ENCODE measurements around the gene PCBP3.
"Not testable (repeated sequence)": the region's sequence is repeated elsewhere in the genome, so short reads cannot be mapped to it uniquely, and the experiment has no call there.

Gene PCBP3

DNA sequence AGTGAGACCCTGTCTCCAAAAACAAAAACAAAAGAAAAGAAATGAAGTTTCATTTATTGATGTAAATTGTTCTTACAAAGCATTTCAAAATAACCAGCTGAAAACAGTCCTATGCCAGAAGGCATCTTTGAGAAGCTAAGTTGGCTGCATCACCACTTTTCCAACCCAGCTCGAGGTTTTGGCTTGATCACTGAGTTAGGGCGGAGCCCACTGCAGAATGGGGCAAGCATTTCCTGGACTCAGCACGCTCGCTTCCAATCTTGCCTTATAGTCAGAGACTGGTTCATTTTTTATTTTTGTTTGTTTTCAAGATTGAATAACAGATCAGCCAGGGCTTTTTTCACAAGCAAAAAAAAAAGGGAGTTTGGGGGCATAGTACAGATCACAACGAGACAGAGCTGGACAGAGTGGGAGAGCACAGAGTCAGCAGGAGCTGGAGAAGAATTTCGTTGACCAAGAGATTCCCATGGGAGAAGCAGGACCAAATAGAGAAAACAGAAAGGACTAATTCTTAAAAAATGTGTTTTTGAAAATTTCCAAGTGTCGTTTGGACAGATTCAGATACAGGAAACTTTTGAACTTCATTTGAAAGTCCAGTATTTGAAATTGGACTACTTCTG is 314.6 kb downstream of the PCBP3 start:
- DNase-seq: no peak

DNA sequence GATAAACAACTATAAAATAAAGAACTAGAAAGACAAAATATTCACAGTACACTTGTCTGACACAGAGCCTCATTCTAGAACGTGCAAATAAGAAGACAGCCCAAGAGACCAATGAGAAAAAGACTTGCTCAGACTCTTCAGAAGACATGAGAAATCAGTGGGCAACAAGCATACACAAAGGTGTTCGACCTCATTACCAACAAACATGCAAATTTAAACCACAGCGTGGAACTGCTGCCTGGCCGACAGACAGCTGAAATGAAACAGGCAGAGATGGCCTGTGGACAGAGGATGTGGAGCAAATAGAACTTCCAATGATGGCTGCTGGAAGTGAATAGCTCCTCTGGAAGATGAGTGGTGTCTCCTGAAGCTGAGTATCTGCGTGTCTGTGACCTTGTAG is 315.7 kb downstream of the PCBP3 start:
- DNase-seq: no peak

DNA sequence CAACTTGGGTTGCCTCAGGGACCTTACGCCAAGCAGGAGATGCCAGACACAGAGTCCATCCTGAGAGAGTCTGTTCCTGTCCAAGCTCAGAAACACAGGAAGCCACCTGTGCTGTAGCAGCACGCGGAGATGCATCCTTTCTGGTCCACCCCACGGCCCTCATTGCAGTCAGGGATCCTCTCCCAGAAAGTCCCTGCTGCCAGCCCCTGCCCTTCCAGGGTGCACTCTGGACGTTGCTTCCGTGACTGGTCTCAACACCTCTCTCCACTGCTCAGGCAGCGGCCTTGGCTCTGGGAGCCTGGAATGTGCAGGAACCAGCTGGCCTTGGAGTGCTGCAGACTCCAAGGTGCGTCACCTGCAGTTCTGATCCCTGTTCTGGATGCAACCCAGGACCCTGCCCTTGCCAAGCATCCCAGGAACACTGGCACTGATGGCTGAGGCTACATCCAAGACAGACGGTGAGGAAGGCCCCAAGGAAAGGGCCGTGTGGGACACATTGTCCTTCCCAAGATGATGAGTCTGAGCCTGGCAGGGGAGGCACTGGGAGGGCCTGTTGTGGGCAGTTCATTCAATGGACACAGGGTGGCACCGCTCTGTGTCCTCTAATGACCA is 316.4 kb downstream of the PCBP3 start:
- no peak for DNase-seq

DNA sequence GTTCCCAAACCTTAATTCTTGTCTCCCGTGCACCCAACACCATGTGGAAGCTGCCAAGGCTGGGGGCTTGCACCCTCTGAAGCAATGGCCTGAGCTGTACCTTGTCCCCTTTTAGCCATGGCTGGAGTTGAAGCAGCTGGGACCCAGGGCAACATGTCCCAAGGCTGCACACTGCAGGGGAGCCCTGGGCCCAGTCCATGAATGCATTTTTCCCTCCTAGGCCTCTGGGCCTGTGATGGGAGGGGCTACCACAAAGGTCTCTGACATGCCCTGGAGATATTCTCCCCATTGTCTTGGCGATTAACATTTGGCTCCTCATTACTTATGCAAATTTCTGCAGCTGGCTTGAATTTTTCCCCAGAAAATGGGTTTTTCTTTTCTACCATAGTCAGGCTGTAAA is 317.9 kb downstream of the PCBP3 start:
- DNase-seq: not testable (repeated sequence)

DNA sequence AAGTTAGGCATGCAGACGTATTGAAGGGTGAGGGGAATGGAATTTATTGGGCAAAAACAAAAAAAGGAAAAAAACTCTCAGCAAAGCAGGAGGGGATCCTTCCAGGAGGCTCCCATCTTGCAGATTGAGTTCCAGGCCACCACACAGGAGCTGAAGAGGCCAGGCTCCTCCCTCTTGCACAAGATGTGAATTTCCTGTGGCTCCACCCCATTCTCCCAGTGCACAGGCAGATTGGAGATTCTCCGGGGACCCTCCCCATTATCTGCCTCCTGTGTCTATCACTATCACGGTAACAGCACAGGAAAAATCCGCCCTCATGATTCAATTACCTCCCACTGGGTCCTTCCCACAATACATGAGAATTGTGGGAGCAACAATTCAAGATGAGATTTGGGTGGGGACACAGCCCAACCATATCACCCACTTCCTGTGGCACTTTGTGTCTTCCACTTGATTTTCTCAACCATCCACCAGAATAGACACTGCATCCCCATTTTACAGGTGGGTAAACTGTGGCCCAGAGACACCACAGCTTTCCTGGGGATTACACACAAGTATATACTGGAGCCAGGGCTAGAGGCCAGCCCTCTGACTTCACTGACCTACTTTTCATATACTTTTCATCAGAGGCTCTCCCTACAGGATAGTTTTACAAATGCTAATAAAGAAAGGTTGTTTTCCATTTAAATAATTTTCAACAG is 319.2 kb downstream of the PCBP3 start:
- no peak for DNase-seq

DNA sequence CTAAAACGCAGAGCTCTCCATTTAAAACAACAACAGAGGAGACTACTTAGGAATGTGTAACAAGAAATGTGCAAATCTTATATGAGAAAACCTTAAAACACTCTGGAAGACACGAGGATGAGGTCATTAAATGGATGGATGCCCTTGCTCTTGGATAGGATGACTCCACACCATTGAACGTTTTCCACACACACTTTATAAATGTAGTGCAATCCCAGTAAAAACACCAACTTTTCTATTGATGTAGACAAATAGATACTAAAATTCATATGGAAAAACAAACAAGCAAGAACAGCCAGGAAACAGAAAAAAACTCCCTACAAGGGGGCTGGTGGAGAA is 319.7 kb downstream of the PCBP3 start:
- DNase-seq: no peak

DNA sequence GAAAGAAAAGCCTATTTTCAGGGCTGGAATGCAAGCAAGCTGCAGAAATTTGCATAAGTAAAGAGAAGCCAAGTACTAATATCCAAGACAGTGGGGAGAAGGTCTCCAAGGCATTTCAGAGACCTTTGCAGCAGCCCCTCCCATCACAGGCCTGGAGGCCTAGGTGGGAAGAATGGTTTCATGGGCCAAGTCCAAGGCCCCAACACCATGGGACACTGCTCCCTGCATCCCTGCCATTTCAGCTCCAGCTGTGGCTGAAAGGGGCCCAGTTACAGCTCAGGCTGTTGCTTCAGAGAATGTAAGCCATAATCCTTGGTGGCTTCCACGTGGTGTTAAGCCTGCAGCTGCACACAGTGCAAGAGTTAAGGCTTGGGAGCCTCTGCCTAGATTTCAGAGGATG is 321.1 kb downstream of the PCBP3 start:
- DNase-seq: no peak

DNA sequence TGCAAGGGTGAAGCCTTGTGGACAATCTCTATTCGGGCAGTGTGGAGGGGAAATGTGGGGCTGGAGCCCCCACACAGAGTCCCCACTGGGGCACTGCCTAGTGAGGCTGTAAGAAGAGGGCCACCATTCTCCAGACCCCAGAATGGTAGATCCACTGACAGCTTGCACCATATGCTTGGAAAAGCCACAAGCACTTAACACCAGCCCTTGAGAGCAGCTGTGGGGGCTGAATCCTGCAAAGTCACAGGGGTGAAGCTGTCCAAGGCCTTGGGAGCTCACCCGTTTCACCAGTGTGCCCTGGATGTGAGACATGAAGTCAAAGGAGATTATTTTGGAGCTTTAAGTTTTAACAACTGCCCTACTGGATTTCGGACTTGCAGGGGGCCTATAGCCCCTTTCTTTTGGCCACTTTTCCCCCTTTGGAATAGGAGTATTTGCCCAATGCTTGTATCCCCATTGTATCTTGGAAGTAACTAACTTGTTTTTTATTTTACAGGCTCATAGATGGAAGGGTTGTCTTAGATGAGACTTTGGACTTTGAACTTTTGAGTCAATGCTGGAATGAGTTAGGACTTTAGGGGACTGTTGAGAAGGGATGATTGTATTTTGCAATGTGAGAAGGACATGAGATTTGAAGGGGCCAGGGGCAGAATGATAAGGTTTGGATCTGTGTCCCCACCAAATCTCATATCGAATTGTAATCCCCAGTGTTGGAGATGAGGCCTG is 321.7 kb downstream of the PCBP3 start:
- DNase-seq: no peak

DNA sequence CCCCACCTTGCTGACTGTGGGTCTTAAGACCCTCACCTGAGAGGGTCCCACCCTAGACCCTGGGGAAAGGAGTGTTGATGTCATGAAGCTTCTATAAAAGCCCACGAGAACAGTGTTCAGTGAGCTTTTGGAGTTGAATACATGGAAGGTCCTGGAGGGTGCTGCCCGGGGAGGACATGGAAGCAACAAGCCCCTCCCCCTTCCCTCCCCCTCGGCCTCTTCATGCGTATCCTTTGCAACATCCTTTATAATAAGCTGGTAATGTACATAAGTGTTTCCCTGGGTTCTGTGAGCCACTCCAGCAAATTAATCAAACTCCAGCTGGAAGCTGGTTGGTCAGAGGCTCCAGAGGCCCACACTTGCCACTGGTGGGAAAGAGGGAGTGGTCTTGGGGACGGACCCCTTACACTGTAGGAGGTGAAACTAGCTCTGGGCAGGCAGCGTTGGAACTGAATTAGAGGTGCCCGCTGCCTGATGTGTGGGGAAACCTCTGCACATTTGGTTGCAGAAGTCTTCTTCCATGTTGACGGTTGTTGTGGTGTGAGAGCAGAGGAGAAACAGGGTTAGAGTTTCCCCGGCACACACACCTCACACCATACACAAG is 323.4 kb downstream of the PCBP3 start:
- DNase-seq: no peak

DNA sequence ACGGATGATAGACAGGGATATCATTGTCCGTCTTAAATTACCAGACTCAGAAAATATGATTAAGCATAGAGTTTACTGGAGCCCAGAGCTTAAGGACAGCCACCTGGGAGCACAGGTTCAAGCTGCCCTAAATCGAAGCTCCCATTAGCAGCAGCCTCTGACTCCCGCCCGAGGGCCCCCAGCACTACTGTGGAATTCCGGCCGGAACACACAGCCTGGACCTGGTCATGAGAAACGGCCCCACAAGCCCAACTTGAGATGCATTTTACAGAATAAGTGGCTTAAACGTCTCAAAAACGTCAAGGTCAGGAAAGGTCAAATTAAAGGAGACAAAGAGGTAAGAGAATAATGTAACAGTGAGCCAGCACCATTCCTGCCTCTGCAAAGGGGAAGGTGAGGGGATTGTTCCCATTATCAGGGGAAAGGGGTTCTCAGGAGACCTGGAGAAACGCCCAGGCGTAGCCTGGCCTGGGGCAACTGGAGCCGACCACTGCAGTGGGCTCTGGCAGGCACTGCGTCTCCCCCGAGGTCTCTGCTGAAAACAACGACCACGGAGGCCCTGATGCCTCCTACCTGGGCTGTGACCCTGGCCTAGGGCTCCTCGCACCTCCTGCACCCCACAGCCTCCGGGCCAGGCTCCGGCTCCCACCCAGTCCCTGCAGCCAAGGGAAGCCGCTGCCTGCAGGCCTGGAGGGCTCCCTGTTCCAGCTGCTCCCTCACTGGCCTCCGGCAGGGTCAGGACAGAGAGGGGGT is 326.6 kb downstream of the PCBP3 start:
- DNase-seq: no peak

DNA sequence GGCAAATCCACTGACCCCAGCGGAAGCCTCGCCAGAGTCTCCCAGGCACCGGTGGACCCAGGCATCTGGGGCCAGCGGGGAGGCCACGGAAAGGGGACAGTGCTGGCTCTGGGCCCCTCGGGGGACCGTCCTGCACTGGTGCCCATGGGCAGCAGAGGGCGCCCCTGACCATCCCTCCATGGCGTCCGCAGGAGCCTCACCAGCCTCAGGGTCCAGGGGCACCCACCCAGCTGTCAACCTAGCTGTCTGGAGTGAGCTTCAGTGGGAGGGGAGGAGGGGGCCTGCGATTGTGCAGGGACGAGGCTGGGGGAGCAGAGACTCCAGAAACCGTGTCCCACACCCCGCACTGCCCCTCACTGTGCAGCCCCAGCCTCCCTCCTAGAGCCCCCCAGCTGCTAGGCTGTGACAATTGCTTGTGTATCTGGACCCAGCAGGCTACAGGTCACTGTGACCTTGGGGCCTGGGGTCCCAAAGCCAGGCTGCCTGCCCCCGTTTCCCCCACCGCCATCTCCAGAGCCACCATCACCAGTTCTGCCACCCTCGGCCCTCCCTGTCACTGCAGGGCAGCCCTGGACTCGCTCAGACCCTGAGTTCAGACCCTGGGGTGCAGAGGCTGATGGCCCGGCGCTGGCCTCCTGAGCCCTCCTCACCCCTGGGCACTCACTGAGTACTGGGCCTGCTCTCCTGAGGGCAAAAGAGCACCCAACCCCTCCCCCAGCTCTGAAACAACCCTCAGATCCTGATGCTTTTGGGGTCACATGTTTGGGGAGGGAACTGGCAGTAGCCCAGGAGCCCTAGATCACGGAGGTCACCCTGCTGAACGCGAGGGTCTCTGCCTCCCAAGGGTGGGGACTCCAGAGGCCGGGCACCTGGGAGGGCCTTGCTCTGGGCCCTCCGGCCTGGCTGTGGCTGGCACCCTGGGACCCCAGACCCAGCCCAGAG is 327.4 kb downstream of the PCBP3 start:
- DNase-seq: no peak

DNA sequence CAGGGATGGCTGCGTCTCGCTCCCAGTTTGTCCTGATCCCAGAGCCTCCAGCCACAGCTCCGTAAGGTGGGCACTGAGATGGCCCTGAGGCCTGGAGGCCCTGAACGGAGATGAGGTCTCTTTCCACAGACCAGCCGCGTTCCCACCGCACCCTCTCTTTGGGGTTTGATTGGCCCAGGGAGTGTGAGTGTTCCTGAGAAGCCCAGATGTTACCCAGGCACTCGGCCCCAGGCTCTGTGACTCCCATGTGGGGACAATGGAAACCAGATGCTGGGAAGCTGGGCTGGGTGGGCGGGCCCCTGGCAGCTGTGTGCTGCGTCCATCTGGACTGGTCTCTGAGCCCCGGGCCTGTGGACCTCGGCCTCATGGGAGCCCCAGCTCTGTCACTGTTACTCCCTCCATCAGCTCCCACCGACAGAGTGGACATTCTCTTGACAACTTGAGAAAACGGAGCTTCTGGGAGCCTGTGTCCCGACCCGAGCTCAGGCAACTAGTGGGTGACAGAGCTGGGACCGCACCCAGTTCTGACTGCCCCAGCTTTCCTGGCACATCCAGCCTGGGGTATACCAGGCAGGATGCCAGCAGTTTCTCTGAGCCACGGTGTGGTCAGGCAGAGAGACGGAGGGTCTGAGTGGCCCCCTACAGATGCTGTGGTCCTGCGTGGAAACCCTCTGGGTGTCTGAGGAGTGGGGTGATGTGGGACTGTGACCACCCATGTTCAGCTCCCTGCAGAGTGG is 328.3 kb downstream of the PCBP3 start:
- DNase-seq: no peak

DNA sequence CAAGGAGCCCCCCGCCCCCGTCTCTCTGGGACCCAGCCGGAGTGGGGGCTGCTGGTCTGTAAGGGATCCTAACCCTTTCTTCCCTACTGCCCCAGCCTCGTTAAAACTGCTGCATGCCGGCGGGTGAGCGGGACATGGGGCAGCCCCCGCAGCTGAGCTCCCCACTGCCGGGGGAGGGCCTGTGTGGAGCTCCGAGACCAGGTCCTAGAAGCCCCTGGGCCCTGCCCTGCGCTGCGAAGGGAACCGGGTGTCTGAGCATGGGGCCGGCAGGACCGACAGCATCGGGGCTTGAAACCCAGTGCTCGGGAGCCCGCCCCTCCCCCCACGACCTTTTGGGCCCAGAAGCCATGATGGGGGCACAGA is 328.8 kb downstream of the PCBP3 start:
- DNase-seq: no peak

DNA sequence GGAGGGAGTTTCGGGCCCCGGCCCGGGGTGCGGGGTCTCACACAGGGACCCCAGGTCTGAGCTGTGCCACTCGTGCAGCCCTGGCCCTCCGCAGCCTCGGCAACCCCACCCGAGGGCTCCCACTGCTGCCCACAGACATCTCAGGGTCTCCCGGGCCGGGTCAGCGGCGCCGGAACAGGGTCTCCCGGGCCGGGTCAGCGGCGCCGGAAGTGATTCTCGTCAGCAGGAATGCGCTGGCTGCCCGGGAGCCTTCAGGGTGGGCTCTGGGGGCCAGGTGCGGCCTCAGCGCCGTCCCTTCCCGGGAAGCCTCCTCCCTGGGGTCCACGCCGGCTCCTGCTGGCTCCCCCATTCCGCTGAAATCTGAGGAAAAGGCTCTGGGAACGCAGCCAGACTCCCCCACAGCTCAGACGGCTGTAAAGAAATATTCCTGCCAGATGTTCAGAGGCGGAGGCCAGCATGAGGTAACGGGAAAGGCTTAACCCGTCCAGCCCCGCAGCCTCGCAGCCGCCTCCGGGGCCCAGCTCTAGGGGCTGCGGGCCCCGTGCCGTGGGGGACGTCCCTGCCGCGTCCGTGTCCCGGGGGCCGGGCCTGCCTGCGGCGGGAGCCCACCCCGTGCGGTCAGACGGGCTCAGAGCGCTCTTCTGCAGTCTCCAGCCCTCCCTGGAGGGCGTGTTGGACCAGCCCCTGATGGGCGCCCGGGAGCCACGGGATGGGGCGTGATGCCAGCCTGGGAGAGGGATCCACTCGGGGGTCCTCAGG is 329.4 kb downstream of the PCBP3 start:
- no peak for DNase-seq

DNA sequence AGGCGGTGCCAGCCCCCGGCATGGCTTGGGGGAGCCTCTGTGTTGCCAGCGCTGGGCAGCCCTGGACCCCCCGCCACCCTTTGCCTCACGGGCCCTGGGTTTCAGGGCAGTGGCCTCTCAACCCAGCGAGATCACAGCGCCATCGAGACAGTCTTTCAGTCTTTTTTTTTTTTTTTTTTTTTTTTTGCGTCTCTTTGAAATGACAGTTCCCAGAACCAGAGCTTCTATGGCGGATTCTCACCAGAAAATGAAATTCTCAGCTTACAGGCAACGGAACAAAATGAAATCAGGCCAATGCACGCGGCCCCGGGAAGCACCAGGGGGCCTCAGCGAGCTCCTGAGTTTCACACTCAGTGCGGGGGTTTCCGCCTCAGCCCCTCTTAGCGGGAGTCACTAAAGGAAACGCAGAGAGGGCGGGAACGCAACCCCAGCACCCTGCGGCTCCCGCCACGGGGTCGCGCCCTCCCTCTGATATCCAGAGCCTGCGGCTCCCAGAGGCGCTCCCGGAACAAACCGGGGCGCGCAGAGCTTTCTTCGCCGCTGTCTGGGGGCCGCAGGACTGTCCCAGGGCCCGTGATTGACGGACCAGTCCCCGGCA is 330.0 kb downstream of the PCBP3 start:
- peak; percentile 44 for DNase-seq

DNA sequence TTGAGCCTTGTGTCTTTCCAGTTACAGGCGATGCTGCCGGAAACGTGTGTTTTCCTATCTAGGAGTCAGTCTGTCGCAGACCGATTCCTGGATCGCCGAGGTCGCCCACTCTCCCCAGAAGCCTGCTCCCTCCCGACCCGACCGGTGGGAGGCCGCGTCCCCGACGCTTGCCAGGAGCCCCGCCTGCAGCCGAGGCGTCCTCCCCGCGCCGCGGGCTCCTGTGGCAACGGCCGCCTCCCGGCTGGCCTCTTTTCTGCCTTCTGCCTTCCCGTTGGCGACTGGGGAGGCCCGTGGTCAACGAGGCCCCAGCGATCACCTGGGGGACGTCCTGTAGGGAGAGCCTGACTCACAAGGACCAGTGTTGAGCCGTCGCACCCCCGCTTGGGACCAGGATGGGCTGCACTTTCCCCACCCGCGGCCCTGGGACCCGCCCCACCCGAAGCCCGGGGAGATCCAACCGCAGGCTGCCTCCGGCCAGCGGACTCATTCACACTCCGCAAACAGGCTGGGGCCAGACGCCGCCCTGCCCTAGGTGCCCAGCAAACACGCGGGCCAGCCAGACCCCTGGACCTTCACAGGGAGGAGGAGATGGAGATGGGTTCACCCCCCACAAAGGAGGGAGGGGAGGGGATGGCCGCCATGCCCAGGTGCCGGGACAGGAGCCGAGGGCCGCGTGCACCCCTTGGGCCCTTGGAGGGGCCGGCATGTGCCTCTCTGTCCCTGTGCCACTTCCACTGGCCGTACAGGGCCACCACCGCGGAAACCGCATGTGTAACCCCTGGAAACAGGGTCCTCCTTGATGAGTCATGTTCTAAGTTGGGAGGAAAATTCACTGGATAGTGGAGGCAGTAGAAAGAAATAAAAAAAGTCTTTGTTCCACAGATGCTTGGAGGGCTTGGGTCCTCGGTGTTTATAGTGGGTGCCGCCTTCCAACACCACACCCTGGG is 330.8 kb downstream of the PCBP3 start:
- no peak for DNase-seq

DNA sequence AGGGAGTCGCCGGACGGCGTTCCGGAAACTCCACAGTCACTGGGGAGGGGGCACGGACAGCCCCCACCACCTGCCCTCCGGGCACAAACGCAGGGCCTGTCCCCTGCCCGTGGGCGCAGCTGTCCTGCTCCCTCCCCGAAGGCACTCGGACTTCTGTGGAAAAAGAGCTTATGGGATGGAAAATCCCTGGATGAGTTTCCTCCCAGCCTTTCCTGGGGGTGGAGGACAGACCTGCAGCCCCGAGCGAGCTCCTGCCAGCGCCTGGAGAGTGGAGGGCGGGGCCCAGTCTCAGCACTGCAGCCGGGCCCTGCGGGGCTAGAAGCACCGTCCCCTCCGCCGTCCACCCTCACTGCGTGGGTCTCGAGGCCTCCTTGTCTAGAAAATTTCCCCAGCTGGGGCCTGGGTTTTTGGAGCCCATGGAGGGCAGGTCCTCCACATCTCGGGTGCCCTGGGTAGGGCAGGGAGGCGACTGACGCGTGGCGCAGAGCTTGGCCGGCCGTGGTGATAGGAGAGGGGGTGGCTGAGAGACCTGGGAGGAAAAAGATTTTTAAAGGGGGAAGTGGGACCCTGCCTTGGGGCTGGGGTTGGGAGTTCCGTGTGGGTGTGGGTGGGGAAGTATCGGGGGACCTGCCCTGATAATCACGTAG is 331.6 kb downstream of the PCBP3 start:
- no peak for DNase-seq

Measured in DMS79 (cell line).